Gastrocnemius medialis (tissue), 4 donors: ENCODE data around the gene CDCA4. TPM values are rescaled to one million over a fixed set of nuclear protein-coding genes. Genes with fewer than 3 reads are reported as not detected.

Source experiments
- ATAC-seq, 2 donors: fragments of 150-250 bp; one replicate each; pipeline ENCODE4 v1.9.1; 2016
- DNase-seq, 2 donors: peaks; one replicate each; pipeline ENCODE4 v3.0.0-alpha.2; 2019
- H3K27ac ChIP-seq, 4 donors: fragments of 200-600 bp; sonication (generic); 1 replicate in 1 of 4; 2 replicates in 3 of 4; pipeline ENCODE4 v1.5.1; 2016 to 2018; ENCODE audit warnings: mild to moderate bottlenecking in 2 of 4, moderate library complexity in 1 of 4
- H3K27me3 ChIP-seq, 3 donors: fragments of 200-600 bp; sonication (generic) in 2 of 3; 1 replicate in 1 of 3; 2 replicates in 2 of 3; pipeline versions ENCODE4 v1.5.1 to v1.6.0; 2016 to 2019; ENCODE audit warnings: mild to moderate bottlenecking in 1 of 3, moderate library complexity in 1 of 3
- H3K36me3 ChIP-seq, 2 donors: fragments of 200-600 bp; sonication (generic) in 1 of 2; one replicate each; pipeline ENCODE4 v1.5.1; 2017 to 2018
- H3K4me1 ChIP-seq, 2 donors: fragments of 200-600 bp; sonication (generic) in 1 of 2; one replicate each; pipeline ENCODE4 v1.5.1; 2016 to 2017; ENCODE audit warnings: mild to moderate bottlenecking in 2 of 2
- H3K4me3 ChIP-seq, 4 donors: fragments of 200-600 bp; sonication (generic) in 3 of 4; 1 replicate in 1 of 4; 2 replicates in 3 of 4; pipeline ENCODE4 v1.5.1; 2016 to 2019; ENCODE audit warnings: mild to moderate bottlenecking in 2 of 4
- H3K9me3 ChIP-seq, 3 donors: fragments of 200-600 bp; sonication (generic) in 2 of 3; 1 replicate in 1 of 3; 2 replicates in 2 of 3; pipeline ENCODE4 v1.5.1; 2016 to 2019
- CTCF ChIP-seq, 5 experiments: fragments of 450-650 bp in 3 of 5; fragments of 200-600 bp in 2 of 5; sonication (generic) in 2 of 5; IDR thresholded peaks in 4 of 5; conservative IDR thresholded peaks in 1 of 5; 1 replicate in 4 of 5; 2 replicates in 1 of 5; pipeline ENCODE4 v1.5.1; 2016 to 2019; ENCODE audit warnings: antibody characterized with exemption in 5 of 5, mild to moderate bottlenecking in 3 of 5, moderate library complexity in 3 of 5
- POLR2A ChIP-seq, 2 donors: fragments of 450-650 bp; IDR thresholded peaks; one replicate each; pipeline ENCODE4 v1.6.1; 2017; ENCODE audit warnings: antibody characterized with exemption in 2 of 2, mild to moderate bottlenecking in 2 of 2, moderate library complexity in 2 of 2
- in situ Hi-C, 4 donors: fragments of 200-750 bp; cut with MboI; loops; one replicate each; pipeline versions ENCODE4 v1.15.0 to v1.8.0; 2017; ENCODE audit warnings: low sequenced_read_pairs in 4 of 4
- intact Hi-C: fragments of 100-400 bp; cut with DNase I; formaldehyde crosslinking; loops from one replicate; pipeline ENCODE4 v1.15.1; 2023; ENCODE audit warnings: low total_unique reads
- total RNA-seq, 4 donors: library from RNA; depleted of rRNA; stranded (reverse); fragments of >200 nt; gene quantifications; one replicate each; pipeline versions ENCODE4 v1.1.0 to v1.2.3, GENCODE V29; 2016

Gene CDCA4
- total RNA-seq, 4 donors from 2014 or later, result 0.71 to 2.2 (median 1.8) TPM

- TF ChIP-seq POLR2A (IDR thresholded peaks at IDR 0.05) (no peak), CTCF (IDR thresholded peaks at IDR 0.05 in 4 of 5, conservative IDR thresholded peaks at IDR 0.05 in 1 of 5) (no peak)
- Histone ChIP-seq H3K36me3 (peaks cover 0 to 7% of the 10 kb centered on the region in 2 donors), H3K4me3 (no peak overlapping the region), H3K27me3 (no peaks in the 10 kb centered on the region), H3K9me3 (no peaks in the 10 kb centered on the region), H3K27ac (no peak overlapping the region), H3K4me1 (peaks cover 6 to 10% of the 10 kb centered on the region in 2 donors)
- in situ Hi-C loops, result no loop called here
- DNase-seq (no peak), ATAC-seq (no peak)
- intact Hi-C loops, result no loop called here
Measured at GRCh38 chr14:105015242-105015641, 5.6 kb downstream of the CDCA4 start.

GRCh38 chr14:105014631-105015030 lies 6.3 kb downstream of the CDCA4 start:
- peaks cover 0 to 7% of the 10 kb centered on the region in 2 donors for H3K36me3 ChIP-seq
- no peak for ATAC-seq

GRCh38 chr14:105014032-105014431 lies 6.9 kb downstream of the CDCA4 start:
- in situ Hi-C loops, result no loop called here
- no peaks in the 10 kb centered on the region for H3K27me3 ChIP-seq

More at GRCh38 chr14:105014631-105015030, 6.3 kb downstream of the CDCA4 start:
- in situ Hi-C loops, result no loop called here
- Histone ChIP-seq H3K27ac (no peak overlapping the region), H3K4me3 (no peak overlapping the region), H3K27me3 (no peaks in the 10 kb centered on the region), H3K9me3 (no peaks in the 10 kb centered on the region), H3K4me1 (peaks cover under 1 to 4% of the 10 kb centered on the region in 2 donors)
- no peak for DNase-seq
- TF ChIP-seq CTCF (IDR thresholded peaks at IDR 0.05 in 4 of 5, conservative IDR thresholded peaks at IDR 0.05 in 1 of 5) (no peak), POLR2A (IDR thresholded peaks at IDR 0.05) (no peak)
- intact Hi-C loops, result loop anchor here (5.0 kb wide), 1 partner anchor 33 kb away; no protein-coding TSS in a partner anchor

GRCh38 chr14:105013150-105013785 lies 7.6 kb downstream of the CDCA4 start:
- in situ Hi-C loops (no loop called here), intact Hi-C loops (loop anchor here (5.0 kb wide), 1 partner anchor 34 kb away; no protein-coding TSS in a partner anchor)
- TF ChIP-seq CTCF (IDR thresholded peaks at IDR 0.05 in 4 of 5, conservative IDR thresholded peaks at IDR 0.05 in 1 of 5), result no peak
- no peak for TF ChIP-seq POLR2A (IDR thresholded peaks at IDR 0.05)
- Histone ChIP-seq H3K4me1 (no peaks in the 10 kb centered on the region), H3K27ac (no peak overlapping the region), H3K9me3 (no peaks in the 10 kb centered on the region), H3K4me3 (no peak overlapping the region), H3K27me3 (no peaks in the 10 kb centered on the region), H3K36me3 (peaks cover 0 to 7% of the 10 kb centered on the region in 2 donors)
- ATAC-seq, result no peak
- DNase-seq, result no peak

More at GRCh38 chr14:105014032-105014431, 6.9 kb downstream of the CDCA4 start:
- no peak overlapping the region for H3K27ac ChIP-seq
- no peak for ATAC-seq
- H3K4me3 ChIP-seq, result no peak overlapping the region
- H3K36me3 ChIP-seq, result peaks cover 0 to 7% of the 10 kb centered on the region in 2 donors
- intact Hi-C loops, result loop anchor here (5.0 kb wide), 1 partner anchor 33 kb away; no protein-coding TSS in a partner anchor
- no peak for DNase-seq
- H3K9me3 ChIP-seq, result no peaks in the 10 kb centered on the region
- no peaks in the 10 kb centered on the region for H3K4me1 ChIP-seq
- TF ChIP-seq POLR2A (IDR thresholded peaks at IDR 0.05) (no peak), CTCF (IDR thresholded peaks at IDR 0.05 in 4 of 5, conservative IDR thresholded peaks at IDR 0.05 in 1 of 5) (no peak)
